WTC11 (cell line): ENCODE data around the gene LNX1. TPM values are rescaled to one million over a fixed set of nuclear protein-coding genes. Genes with fewer than 3 reads are reported as not detected.

ENCODE experiments used
- ATAC-seq: fragments of 200-7000 bp; cut with Tn5 transposase; 2 replicates; pipeline ENCODE4 v1.10.0; 2021; ENCODE audit warnings: mild to moderate bottlenecking, moderate library complexity
- CTCF ChIA-PET: fragments of 300-600 bp; sonication (Branson Sonifier 250); formaldehyde crosslinking; loops from one replicate; lab custom pipeline; 2021; ENCODE audit warnings: antibody characterized with exemption; lab: Charles Lee
- POLR2A ChIA-PET: fragments of 350-600 bp; sonication (Branson Sonifier 250); formaldehyde crosslinking; loops from one replicate; lab custom pipeline; 2021; ENCODE audit warnings: antibody characterized with exemption; lab: Charles Lee
- DNase-seq: peaks from one replicate; pipeline ENCODE4 v3.0.0; 2021; ENCODE audit warnings: low spot score
- H3K27ac Mint-ChIP-seq: 2 replicates; pipeline ENCODE4 v1.8.0; 2021; ENCODE audit warnings: mixed read lengths
- H3K27me3 Mint-ChIP-seq: 2 replicates; pipeline ENCODE4 v1.8.0; 2021; ENCODE audit warnings: low read depth, mild to moderate bottlenecking, moderate library complexity, mixed read lengths
- H3K36me3 Mint-ChIP-seq: 2 replicates; pipeline ENCODE4 v1.8.0; 2021; ENCODE audit warnings: mixed read lengths
- H3K4me1 Mint-ChIP-seq: 2 replicates; pipeline ENCODE4 v1.8.0; 2022; ENCODE audit warnings: mixed read lengths
- H3K4me3 Mint-ChIP-seq: 2 replicates; pipeline ENCODE4 v1.8.0; 2021; ENCODE audit warnings: mild to moderate bottlenecking, moderate library complexity, mixed read lengths
- H3K9me3 Mint-ChIP-seq: 2 replicates; pipeline ENCODE4 v1.8.0; 2021; ENCODE audit warnings: mixed read lengths
- AFF4 ChIP-seq: sonication (generic); formaldehyde crosslinking; IDR thresholded peaks from 2 replicates; pipeline ENCODE4 v1.8.1; 2023; ENCODE audit warnings: mild to moderate bottlenecking, missing genetic modification reagents, borderline replicate concordance
- ARID4B ChIP-seq: sonication (generic); formaldehyde crosslinking; IDR thresholded peaks from 2 replicates; pipeline ENCODE4 v1.8.0; 2023; ENCODE audit warnings: missing genetic modification reagents, mild to moderate bottlenecking, borderline replicate concordance
- ESRRA ChIP-seq: sonication (generic); formaldehyde crosslinking; IDR thresholded peaks from 2 replicates; pipeline ENCODE4 v1.8.1; 2022; ENCODE audit warnings: mild to moderate bottlenecking, missing genetic modification reagents, borderline replicate concordance
- HMGA2 ChIP-seq: fragments of 250-450 bp; sonication (Bioruptor Pico); IDR thresholded peaks from 2 replicates; pipeline ENCODE4 v1.4.0; 2021; ENCODE audit warnings: mild to moderate bottlenecking, moderate library complexity
- HMGXB4 ChIP-seq: sonication (generic); formaldehyde crosslinking; IDR thresholded peaks from 2 replicates; pipeline ENCODE4 v1.8.1; 2023; ENCODE audit warnings: mild to moderate bottlenecking, moderate library complexity, missing genetic modification reagents
- JAZF1 ChIP-seq: fragments of 250-450 bp; sonication (Bioruptor Pico); IDR thresholded peaks from 2 replicates; pipeline ENCODE4 v1.9.0; 2021; ENCODE audit warnings: moderate library complexity, mild to moderate bottlenecking, inconsistent platforms
- JUN ChIP-seq: sonication (generic); formaldehyde crosslinking; IDR thresholded peaks from 2 replicates; pipeline ENCODE4 v1.8.0; 2023; ENCODE audit warnings: mild to moderate bottlenecking, missing genetic modification reagents
- MAX ChIP-seq: sonication (generic); formaldehyde crosslinking; IDR thresholded peaks from 2 replicates; pipeline ENCODE4 v1.8.0; 2022; ENCODE audit warnings: mild to moderate bottlenecking, missing genetic modification reagents
- NFATC4 ChIP-seq: fragments of 250-450 bp; sonication (Bioruptor Pico); IDR thresholded peaks from 2 replicates; pipeline ENCODE4 v1.9.0; 2021; ENCODE audit warnings: mild to moderate bottlenecking
- SOX15 ChIP-seq: fragments of 250-450 bp; sonication (Bioruptor Pico); IDR thresholded peaks from 2 replicates; pipeline ENCODE4 v1.9.0; 2021; ENCODE audit warnings: mild to moderate bottlenecking
- ZNF671 ChIP-seq: fragments of 250-450 bp; sonication (Bioruptor Pico); IDR thresholded peaks from 2 replicates; pipeline ENCODE4 v1.8.0; 2021; ENCODE audit warnings: mild to moderate bottlenecking
- ZSCAN18 ChIP-seq: fragments of 250-450 bp; sonication (Bioruptor Pico); IDR thresholded peaks from 2 replicates; pipeline ENCODE4 v2.1.2; 2022; ENCODE audit warnings: mild to moderate bottlenecking, moderate library complexity
- total RNA-seq: library from RNA; stranded (reverse); gene quantifications from 3 replicates; pipeline ENCODE4 v1.2.3, GENCODE V29; 2021

The LNX1 gene
- total RNA-seq, 1 experiment from 2014 or later, result 5.9 TPM

- TF ChIP-seq AFF4 (CRISPR knock-in tag), result no peak
- TF ChIP-seq HMGXB4 (CRISPR knock-in tag), result no peak
- TF ChIP-seq NFATC4 (CRISPR knock-in tag), result no peak
- TF ChIP-seq SOX15 (CRISPR knock-in tag), result no peak
Observed at GRCh38 chr4:53572600-53572994, 18.7 kb downstream of the LNX1 start (continued).

- TF ChIP-seq JUN (no peak), ARID4B (no peak), ZNF671 (CRISPR knock-in tag) (no peak), HMGA2 (no peak), JAZF1 (no peak), ZSCAN18 (CRISPR knock-in tag) (no peak), ESRRA (no peak), MAX (CRISPR knock-in tag) (no peak)
- H3K27me3 Mint-ChIP-seq, result no peaks in the 10 kb centered on the region
- H3K27ac Mint-ChIP-seq, result no peak overlapping the region
- ATAC-seq, result no peak
- H3K9me3 Mint-ChIP-seq, result peaks cover 11% of the 10 kb centered on the region; the same call in 1 of the 2 replicates
- DNase-seq, result no peak
- peaks cover 7% of the 10 kb centered on the region; the same call in 1 of the 2 replicates for H3K36me3 Mint-ChIP-seq
- POLR2A ChIA-PET, result no interaction called here
- H3K4me1 Mint-ChIP-seq, result no peaks in the 10 kb centered on the region; the same call in 1 of the 2 replicates
- H3K4me3 Mint-ChIP-seq, result no peak overlapping the region
- CTCF ChIA-PET, result no interaction called here
Observed at GRCh38 chr4:53571936-53572599, 19.2 kb downstream of the LNX1 start.
